ENCODE data around the gene ZNF605.

- TF ChIP-seq RCOR1 (conservative IDR thresholded peaks at IDR 0.05; ENCODE audit: low read depth, low read length) (no peak), ATF3 (IDR thresholded peaks at IDR 0.05; ENCODE audit: borderline replicate concordance, extremely low read depth, low read depth, low read length) (no peak), CTCF (IDR thresholded peaks at IDR 0.05 in 2 of 3, conservative IDR thresholded peaks at IDR 0.05 in 1 of 3; ENCODE audit: control insufficient read depth in 2 of 3, extremely low read depth in 1 of 3, insufficient read depth in 1 of 3, low read depth in 3 of 3, low read length in 3 of 3) (0 out of 6 replicates have a peak, but pooled peaks of 1 of the 3 experiments have one; percentile 14), NR2F1 (conservative IDR thresholded peaks at IDR 0.05) (no peak), ZBTB33 (IDR thresholded peaks at IDR 0.05) (no peak), NRF1 (conservative IDR thresholded peaks at IDR 0.05; ENCODE audit: low read depth, low read length) (no peak), RFX5 (IDR thresholded peaks at IDR 0.05; ENCODE audit: low read depth, low read length) (no peak), RAD21 (IDR thresholded peaks at IDR 0.05; ENCODE audit: insufficient read depth, low read depth, low read length) (no peak), EP300 (IDR thresholded peaks at IDR 0.05; ENCODE audit: borderline replicate concordance in 1 of 2, control insufficient read depth in 1 of 2, low read depth in 2 of 2, low read length in 2 of 2) (no peak), CHD1 (IDR thresholded peaks at IDR 0.05; ENCODE audit: low read depth, low read length) (no peak), ZBTB4 (CRISPR knock-in tag; IDR thresholded peaks at IDR 0.05) (no peak)
Measured at GRCh38 chr12:132921685-132922084, 34.4 kb downstream of the ZNF605 start.

Measured in GM12878 (cell line).